ENCODE measurements around the gene VIPR2.

VIPR2 gene

DNA sequence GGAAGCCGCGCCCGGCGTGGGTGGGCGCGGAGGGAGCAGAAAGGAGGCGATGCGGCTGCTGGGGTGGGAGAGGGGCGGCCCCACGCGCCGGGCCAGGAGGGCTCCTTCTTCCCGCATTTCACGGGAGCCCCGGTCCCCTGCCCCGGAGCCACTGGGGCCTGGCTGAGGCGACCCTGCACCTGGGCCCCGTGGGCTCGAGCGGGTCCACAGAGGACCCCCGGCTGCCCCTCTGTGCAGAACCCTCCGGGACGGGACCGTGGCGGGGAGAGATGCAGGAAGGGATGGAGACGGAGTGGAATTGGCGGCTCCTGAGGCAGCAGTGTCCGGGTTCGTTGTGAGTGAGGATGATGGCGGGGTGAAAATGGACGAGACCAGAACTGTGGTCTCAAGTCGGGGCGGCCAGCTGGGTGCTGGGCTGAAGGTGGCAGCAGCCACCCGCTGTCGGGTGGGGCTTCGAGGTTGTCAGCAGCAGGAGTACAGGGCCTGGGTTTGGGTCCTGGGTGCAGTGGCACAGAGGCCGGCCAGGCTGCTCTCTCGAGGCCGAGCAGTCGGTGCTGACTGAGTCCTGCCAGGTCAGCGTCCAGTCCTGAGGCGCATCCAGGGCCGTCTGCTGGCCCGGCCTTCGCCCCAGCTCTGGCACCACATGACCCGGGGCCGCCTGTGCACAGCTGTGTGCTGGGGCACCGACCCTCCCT, 80.4 kb downstream of the VIPR2 start:
- no peak for DNase-seq

GRCh38 chr7:159063046-159063840, 81.4 kb downstream of the VIPR2 start:
- DNase-seq = no peak

DNA sequence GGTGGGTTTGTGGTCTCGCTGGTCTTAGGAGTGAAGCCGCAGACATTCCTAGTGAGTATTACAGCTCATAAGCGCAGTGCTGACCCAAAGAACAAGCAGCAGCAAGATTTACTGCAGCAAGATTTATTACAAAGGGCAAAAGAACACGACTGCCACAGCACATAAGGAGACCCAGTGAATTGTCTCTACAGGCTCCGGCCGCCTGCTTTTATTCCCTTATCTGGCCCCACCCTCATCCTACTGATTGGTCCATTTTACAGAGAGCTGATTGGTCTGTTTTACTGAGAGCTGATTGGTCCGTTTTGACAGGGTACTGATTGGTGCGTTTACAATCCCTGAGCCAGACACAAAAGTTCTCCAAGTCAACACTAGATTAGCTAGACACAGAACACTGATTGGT, 82.1 kb downstream of the VIPR2 start:
- DNase-seq = no peak

- no peak for DNase-seq
These were observed 82.9 kb downstream of the VIPR2 start for GRCh38 chr7:159061674-159062212.

GRCh38 chr7:159061209-159061608, 83.5 kb downstream of the VIPR2 start:
- DNase-seq = no peak

DNA sequence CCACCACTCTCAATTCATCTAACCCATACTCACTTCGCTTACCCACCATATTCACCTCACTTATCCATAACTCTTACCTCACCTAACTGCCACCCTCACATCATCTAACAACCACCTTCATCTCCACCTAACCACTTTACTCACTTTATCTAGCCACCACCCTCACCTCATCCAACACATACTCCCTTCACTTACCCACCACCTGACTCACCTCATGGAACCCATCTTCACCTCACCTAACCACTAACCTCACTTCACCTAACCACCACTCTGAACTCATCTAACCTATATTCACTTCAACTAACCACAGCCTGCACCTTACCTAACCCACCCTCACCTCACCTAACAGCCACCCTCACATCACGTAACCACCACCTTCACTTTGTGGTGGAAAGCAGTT, 84.2 kb downstream of the VIPR2 start:
- DNase-seq = no peak

- no peak for DNase-seq
These were observed 85.0 kb downstream of the VIPR2 start for GRCh38 chr7:159059629-159060028.

DNA sequence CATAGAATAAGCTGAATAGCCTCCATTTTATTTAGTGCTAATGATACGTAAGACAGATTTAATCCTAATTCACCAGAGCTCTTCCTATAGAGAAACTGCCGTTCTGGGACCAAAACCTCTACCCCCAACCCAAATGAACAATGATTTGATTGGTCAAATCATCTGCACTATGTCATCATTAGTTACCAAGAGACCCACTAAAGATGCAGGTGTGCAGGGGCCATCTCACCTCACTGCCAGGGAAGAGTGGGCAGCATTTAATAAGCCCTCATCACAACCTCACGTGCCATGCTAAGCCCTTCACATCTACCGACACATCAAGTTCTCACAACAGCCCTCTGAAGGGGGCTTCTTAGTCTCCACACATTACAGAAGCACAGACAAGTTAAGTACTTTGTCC, 87.0 kb downstream of the VIPR2 start:
- no peak for DNase-seq

DNA sequence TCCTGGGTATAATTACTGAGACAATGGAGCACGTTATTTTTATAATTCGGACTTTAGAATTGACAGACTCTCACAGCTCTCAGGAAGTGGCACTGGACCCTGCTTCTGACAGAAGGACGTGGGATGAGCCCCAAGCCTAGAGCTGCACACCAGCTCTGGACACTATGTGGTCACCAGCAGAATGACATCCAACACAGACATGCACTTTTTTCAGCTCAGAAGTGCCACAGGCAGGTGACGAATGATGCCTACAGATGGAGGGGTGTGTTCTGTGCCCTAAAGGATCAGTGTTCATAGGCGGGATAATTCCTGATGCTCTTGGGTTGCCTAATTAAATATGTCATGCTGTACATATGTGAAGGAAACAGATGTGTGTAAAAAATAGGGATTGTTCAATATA, 87.9 kb downstream of the VIPR2 start:
- DNase-seq = no peak

DNA sequence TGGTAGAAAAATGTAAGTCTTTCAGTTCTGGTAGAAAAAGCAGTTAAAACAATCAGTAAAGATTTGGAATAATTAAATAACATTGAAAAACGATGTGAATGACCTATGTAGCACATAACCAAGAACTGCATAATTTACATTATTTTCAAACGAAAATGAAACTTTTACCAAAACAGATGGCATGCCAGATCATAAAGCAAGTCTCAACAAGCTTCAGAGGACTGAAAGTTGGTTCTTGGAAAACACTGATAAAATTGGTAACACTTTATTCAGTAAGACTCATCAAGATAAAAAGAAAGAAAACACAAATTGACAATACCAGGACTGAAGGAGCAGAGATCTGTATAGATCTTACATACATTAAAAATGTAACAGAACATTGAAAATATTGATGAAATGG, 92.8 kb downstream of the VIPR2 start:
- DNase-seq = no peak

- no peak for DNase-seq
These were observed 94.0 kb downstream of the VIPR2 start for GRCh38 chr7:159050704-159051103.

DNA sequence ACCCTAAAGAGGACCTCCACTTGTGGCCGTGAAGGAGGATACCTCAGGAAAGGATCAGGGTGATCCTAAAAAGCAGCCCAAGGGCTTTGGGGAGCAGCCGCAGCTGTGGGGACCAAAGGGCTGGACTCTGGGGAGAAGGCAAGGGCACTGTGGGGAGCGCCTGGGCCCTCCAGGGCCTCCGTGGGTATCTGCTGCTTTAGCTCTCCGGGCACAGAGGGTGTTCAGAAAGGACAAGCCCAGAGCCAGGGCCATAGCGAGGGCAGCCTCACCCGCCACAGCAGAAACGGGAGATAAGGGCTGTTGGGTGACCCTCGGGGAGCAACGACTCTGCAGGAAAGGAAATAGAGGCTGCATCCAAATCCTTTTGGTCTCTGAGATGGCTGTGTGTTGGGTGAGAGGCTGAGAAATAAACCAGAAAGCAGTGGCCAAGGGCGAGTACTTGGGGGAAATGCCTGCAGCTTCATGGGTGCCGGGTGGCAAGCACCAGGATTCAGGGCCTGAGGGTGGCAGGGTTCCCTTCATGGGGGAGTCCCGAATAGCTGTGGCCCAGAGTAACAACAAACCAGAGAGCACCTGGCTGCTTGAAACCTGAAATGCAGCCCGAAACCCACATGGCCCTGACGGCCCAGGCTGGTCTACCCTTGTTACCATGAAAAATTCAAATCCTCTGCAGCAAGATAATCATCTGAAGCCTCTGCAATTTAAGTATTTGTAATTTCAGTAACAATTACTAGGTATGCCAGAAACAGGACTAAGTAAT, 95.2 kb downstream of the VIPR2 start:
- no peak for DNase-seq

- DNase-seq = no peak
These were observed 96.0 kb downstream of the VIPR2 start for GRCh38 chr7:159048656-159049055.

DNA sequence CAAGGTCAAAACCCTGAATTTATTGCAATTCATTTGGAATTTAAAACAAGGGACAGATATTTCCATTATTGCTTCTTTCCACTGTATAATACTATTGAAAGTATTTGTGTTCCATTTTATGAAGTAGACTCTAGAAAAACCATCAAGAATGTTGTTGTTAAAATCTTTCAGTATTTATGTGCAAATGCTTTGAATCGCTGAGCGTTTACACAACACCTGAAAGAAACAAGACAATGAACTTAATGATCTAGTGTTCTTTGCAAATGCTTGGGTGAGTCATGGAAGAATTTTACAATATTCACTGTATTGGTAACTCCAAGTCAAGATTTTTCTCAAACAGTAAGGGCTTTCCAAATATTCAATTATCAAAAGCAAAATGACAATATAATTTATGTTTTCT, 97.1 kb downstream of the VIPR2 start:
- no peak for DNase-seq

- DNase-seq = no peak
These were observed 98.4 kb downstream of the VIPR2 start for GRCh38 chr7:159046300-159046699.

DNA sequence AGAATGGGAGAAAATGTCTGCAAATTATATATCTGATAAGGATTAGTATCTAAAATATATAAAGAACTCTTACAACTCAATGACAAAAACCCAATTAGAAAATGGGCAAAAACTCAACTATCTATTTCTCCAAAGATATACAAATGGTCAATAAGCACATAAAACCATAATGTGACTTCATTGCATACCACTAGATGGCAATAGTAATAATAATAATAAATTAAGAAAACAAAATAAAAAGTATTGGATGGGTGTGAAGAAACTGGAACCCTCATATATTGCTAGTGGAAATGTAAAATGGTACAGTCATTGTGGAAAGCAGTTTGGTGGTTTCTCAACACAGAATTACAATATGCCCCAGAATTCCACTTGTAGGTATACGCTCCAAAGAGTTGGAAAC, 98.8 kb downstream of the VIPR2 start:
- DNase-seq = no peak

GRCh38 chr7:159042581-159043101, 102.0 kb downstream of the VIPR2 start:
- no peak for DNase-seq

GRCh38 chr7:159042103-159042502, 102.6 kb downstream of the VIPR2 start:
- DNase-seq = no peak

- DNase-seq = no peak
These were observed 103.6 kb downstream of the VIPR2 start for GRCh38 chr7:159040912-159041711.

DNA sequence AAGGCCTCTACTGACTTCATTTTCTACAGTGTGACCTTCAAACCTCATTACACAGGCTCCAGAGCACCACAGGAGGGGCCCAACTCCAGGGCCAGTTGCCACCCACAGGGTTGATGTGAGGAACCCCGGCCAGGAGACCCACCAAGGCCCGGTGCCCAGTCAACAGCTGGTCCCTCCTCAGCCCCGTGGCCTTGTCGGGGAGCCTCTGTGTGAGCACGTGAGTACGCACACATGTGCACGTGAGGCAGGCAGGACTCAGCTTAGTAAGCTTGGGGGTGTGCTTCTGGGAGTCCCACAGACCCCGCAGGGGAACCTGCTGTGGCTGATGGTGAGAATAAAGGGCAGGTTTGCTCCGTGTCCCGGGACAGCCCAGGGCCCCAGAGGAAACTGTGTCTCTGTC, 104.5 kb downstream of the VIPR2 start:
- DNase-seq = no peak

DNA sequence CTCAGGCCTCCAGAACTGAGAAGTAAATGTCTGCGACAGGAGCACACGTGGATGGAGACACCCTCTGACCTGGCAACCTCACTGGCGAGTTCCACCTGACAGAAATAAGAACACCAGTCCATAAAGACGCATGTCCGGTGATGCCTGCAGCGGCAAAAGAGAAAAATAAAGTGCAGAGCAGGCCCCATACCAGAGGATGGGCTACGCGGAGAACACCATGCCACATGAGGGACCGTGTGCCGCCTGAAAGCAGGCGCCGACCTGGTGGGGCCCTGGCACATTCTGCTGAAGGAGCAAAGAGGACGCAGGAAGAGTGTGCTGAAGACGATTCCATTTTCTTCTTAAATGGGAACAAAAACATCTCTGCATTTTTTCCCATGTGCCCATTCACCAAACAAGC, 105.0 kb downstream of the VIPR2 start:
- DNase-seq = no peak

GRCh38 chr7:159038066-159038465, 106.6 kb downstream of the VIPR2 start:
- no peak for DNase-seq

All from NCI-H526 treated with DMSO at 0.1 percent for 48 hours (cell line).